ENCODE data around the gene SIRPA.

SIRPA gene

DNA sequence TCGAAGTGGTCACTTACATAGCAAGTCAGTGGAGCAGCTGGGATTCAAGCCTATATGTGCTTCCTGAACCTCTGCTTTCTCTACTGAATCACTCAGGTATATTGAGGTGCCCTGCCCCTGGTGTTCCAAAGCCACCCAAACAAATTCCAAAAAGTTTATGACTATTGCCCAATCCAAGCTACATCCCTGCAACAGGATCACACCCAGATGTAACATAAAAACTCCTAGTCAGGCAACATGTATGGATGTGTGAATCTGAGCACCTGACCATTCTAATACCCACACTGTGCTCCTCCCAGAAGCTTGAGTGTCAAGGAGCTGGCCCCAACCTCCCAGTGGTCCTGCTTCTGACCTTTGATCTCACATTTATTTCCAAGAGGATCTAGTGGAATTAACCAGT is 39.5 kb upstream of the SIRPA start:
- H2AFZ ChIP-seq: no peak overlapping the region
- H3K4me2 ChIP-seq (ENCODE audit: low read length): no peak overlapping the region
- H3K79me2 ChIP-seq: no peaks in the 10 kb centered on the region
- no peaks in the 10 kb centered on the region for H3K4me1 ChIP-seq
- no peak overlapping the region for H3K4me3 ChIP-seq (ENCODE audit: low read depth, low read length)
- no peaks in the 10 kb centered on the region for H3K9me3 ChIP-seq (ENCODE audit: control insufficient read depth, low read length)
- no peaks in the 10 kb centered on the region for H3K36me3 ChIP-seq (ENCODE audit: control insufficient read depth, insufficient read depth, low read length)
- H3K27ac ChIP-seq: no peak overlapping the region
- TF ChIP-seq, protein P1, sequence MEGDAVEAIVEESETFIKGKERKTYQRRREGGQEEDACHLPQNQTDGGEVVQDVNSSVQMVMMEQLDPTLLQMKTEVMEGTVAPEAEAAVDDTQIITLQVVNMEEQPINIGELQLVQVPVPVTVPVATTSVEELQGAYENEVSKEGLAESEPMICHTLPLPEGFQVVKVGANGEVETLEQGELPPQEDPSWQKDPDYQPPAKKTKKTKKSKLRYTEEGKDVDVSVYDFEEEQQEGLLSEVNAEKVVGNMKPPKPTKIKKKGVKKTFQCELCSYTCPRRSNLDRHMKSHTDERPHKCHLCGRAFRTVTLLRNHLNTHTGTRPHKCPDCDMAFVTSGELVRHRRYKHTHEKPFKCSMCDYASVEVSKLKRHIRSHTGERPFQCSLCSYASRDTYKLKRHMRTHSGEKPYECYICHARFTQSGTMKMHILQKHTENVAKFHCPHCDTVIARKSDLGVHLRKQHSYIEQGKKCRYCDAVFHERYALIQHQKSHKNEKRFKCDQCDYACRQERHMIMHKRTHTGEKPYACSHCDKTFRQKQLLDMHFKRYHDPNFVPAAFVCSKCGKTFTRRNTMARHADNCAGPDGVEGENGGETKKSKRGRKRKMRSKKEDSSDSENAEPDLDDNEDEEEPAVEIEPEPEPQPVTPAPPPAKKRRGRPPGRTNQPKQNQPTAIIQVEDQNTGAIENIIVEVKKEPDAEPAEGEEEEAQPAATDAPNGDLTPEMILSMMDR (IDR thresholded peaks at IDR 0.05): no peak
- no peaks in the 10 kb centered on the region for H3K27me3 ChIP-seq (ENCODE audit: control insufficient read depth, insufficient read depth, low read length)
- no peak overlapping the region for H3K9ac ChIP-seq

- Histone ChIP-seq H3K4me3 (ENCODE audit: low read depth, low read length) (no peak overlapping the region), H3K9me3 (ENCODE audit: control insufficient read depth, low read length) (no peaks in the 10 kb centered on the region), H3K27ac (no peak overlapping the region), H2AFZ (no peak overlapping the region), H3K79me2 (no peaks in the 10 kb centered on the region), H3K4me2 (ENCODE audit: low read length) (no peak overlapping the region), H3K27me3 (ENCODE audit: control insufficient read depth, insufficient read depth, low read length) (no peaks in the 10 kb centered on the region), H3K9ac (no peak overlapping the region), H3K4me1 (no peaks in the 10 kb centered on the region), H3K36me3 (ENCODE audit: control insufficient read depth, insufficient read depth, low read length) (no peaks in the 10 kb centered on the region)
- TF ChIP-seq, protein P1 (IDR thresholded peaks at IDR 0.05): no peak
Observed at GRCh38 chr20:1856424-1856823, 38.8 kb upstream of the SIRPA start.

DNA sequence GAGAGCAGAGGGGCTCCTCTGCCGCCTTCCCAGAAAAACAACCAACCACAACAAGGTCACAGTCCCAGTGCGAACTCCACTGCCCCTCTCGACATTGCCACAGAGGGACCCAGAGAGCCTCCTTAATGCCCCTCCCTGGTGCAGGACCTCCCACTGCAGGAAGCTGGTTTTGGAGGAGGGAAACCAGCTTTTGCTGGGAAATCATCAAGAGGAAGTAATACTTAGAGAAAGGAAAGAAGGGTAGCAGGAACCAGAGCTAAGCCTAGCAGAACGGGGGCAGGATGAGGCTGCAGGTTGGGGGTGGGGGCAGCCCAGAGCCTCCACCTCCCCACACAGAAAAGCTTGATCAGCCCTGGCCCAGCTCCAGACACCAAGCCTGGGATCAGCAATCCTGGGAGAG is 37.7 kb upstream of the SIRPA start:
- H2AFZ ChIP-seq: no peak overlapping the region
- H3K4me1 ChIP-seq: no peaks in the 10 kb centered on the region
- TF ChIP-seq, protein P1 (IDR thresholded peaks at IDR 0.05): no peak
- no peak overlapping the region for H3K4me3 ChIP-seq (ENCODE audit: low read depth, low read length)
- no peaks in the 10 kb centered on the region for H3K27me3 ChIP-seq (ENCODE audit: control insufficient read depth, insufficient read depth, low read length)
- no peak overlapping the region for H3K27ac ChIP-seq
- no peaks in the 10 kb centered on the region for H3K79me2 ChIP-seq
- H3K4me2 ChIP-seq (ENCODE audit: low read length): no peak overlapping the region
- H3K36me3 ChIP-seq (ENCODE audit: control insufficient read depth, insufficient read depth, low read length): no peaks in the 10 kb centered on the region
- H3K9ac ChIP-seq: no peak overlapping the region
- no peaks in the 10 kb centered on the region for H3K9me3 ChIP-seq (ENCODE audit: control insufficient read depth, low read length)

GRCh38 chr20:1858871-1859270 is 36.3 kb upstream of the SIRPA start:
- H3K27ac ChIP-seq: no peak overlapping the region
- no peaks in the 10 kb centered on the region for H3K4me1 ChIP-seq
- no peaks in the 10 kb centered on the region for H3K79me2 ChIP-seq
- no peaks in the 10 kb centered on the region for H3K9me3 ChIP-seq (ENCODE audit: control insufficient read depth, low read length)
- H3K4me3 ChIP-seq (ENCODE audit: low read depth, low read length): no peak overlapping the region
- no peak overlapping the region for H3K9ac ChIP-seq
- H3K36me3 ChIP-seq (ENCODE audit: control insufficient read depth, insufficient read depth, low read length): no peaks in the 10 kb centered on the region
- TF ChIP-seq, protein P1 (IDR thresholded peaks at IDR 0.05): no peak
- H3K4me2 ChIP-seq (ENCODE audit: low read length): no peak overlapping the region
- H2AFZ ChIP-seq: no peak overlapping the region
- no peaks in the 10 kb centered on the region for H3K27me3 ChIP-seq (ENCODE audit: control insufficient read depth, insufficient read depth, low read length)

GRCh38 chr20:1860446-1860845 is 34.8 kb upstream of the SIRPA start:
- TF ChIP-seq, protein P1 (IDR thresholded peaks at IDR 0.05): no peak
- H3K9ac ChIP-seq: no peak overlapping the region
- H3K79me2 ChIP-seq: no peaks in the 10 kb centered on the region
- no peak overlapping the region for H3K4me2 ChIP-seq (ENCODE audit: low read length)
- no peaks in the 10 kb centered on the region for H3K9me3 ChIP-seq (ENCODE audit: control insufficient read depth, low read length)
- H3K4me1 ChIP-seq: no peaks in the 10 kb centered on the region
- H3K27ac ChIP-seq: no peak overlapping the region
- H3K27me3 ChIP-seq (ENCODE audit: control insufficient read depth, insufficient read depth, low read length): no peaks in the 10 kb centered on the region
- H2AFZ ChIP-seq: no peak overlapping the region
- H3K4me3 ChIP-seq (ENCODE audit: low read depth, low read length): no peak overlapping the region
- H3K36me3 ChIP-seq (ENCODE audit: control insufficient read depth, insufficient read depth, low read length): no peaks in the 10 kb centered on the region

Measured in parathyroid adenoma (tissue), 2 donors.